22Rv1 (cell line): ENCODE results near the gene ULBP1.

ENCODE experiments used
- ZFX ChIP-seq: fragments of 450-650 bp; IDR thresholded peaks from 2 replicates; pipeline ENCODE4 v1.6.1; 2017; ENCODE audit warnings: antibody characterized with exemption, borderline replicate concordance
- TF ChIP-seq, protein P1 (sequence below): fragments of 450-650 bp; IDR thresholded peaks from 2 replicates; pipeline ENCODE4 v1.5.1; 2017; ENCODE audit warnings: mild to moderate bottlenecking

DNA sequence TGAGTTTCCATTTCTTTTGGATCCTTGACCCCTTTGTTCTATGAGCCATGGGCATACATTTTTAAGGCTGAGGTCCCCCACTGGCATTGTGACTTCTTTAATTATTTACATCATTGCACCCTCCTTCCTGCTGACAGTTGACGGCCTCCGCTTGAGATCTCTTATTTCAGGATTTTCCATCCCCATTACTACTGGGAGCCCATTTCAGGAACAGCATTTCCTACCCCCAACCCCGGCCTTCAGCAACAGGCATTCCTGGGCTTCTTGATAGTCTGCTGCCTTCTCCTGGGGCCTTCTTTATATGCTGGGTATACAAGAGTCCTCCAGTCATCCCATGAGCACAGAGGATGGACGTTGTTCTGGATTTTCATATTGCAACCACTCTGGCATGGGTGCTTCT is 3.8 kb downstream of the ULBP1 start:
- TF ChIP-seq, protein P1, sequence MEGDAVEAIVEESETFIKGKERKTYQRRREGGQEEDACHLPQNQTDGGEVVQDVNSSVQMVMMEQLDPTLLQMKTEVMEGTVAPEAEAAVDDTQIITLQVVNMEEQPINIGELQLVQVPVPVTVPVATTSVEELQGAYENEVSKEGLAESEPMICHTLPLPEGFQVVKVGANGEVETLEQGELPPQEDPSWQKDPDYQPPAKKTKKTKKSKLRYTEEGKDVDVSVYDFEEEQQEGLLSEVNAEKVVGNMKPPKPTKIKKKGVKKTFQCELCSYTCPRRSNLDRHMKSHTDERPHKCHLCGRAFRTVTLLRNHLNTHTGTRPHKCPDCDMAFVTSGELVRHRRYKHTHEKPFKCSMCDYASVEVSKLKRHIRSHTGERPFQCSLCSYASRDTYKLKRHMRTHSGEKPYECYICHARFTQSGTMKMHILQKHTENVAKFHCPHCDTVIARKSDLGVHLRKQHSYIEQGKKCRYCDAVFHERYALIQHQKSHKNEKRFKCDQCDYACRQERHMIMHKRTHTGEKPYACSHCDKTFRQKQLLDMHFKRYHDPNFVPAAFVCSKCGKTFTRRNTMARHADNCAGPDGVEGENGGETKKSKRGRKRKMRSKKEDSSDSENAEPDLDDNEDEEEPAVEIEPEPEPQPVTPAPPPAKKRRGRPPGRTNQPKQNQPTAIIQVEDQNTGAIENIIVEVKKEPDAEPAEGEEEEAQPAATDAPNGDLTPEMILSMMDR, result no peak
- TF ChIP-seq ZFX, result no peak
